GM12878 (cell line): ENCODE measurements around the gene APLP1. TPM values are rescaled to one million over a fixed set of nuclear protein-coding genes. Genes with fewer than 3 reads are reported as not detected.

Source experiments
- BCL11A ChIP-seq: IDR thresholded peaks from 2 replicates; pipeline ENCODE4 v1.6.1; 2011; ENCODE audit warnings: low read depth, low read length
- CHD4 ChIP-seq: fragments of 200-600 bp; sonication (generic); IDR thresholded peaks from 2 replicates; pipeline ENCODE4 v1.6.1; 2016; ENCODE audit warnings: mild to moderate bottlenecking
- E2F8 ChIP-seq: fragments of 450-650 bp; IDR thresholded peaks from 2 replicates; pipeline ENCODE4 v1.6.1; 2018; ENCODE audit warnings: mild to moderate bottlenecking, low read depth, moderate library complexity; ENCODE audit not compliant: partially characterized antibody
- EGR1 ChIP-seq, 2 experiments: IDR thresholded peaks; 1 replicate in 1 of 2; 2 replicates in 1 of 2; pipeline ENCODE4 v1.6.1; 2011 to 2012; ENCODE audit warnings: low read depth in 2 of 2, low read length in 2 of 2, borderline replicate concordance in 1 of 2, mild to moderate bottlenecking in 1 of 2, moderate library complexity in 1 of 2
- EP300 ChIP-seq, 2 experiments: fragments of 150-350 bp in 1 of 2; IDR thresholded peaks; 2 replicates each; pipeline ENCODE4 v1.6.1; 2011 to 2012; ENCODE audit warnings: low read depth in 2 of 2, low read length in 2 of 2, borderline replicate concordance in 1 of 2, improper control_type of control experiment in 1 of 2, inconsistent platforms in 1 of 2; ENCODE audit not compliant: control insufficient read depth in 1 of 2
- KDM1A ChIP-seq: fragments of 200-600 bp; sonication (generic); IDR thresholded peaks from 2 replicates; pipeline ENCODE4 v1.6.1; 2016; ENCODE audit warnings: borderline replicate concordance
- NBN ChIP-seq: fragments of 450-650 bp; IDR thresholded peaks from 2 replicates; pipeline ENCODE4 v1.6.1; 2016
- PAX5 ChIP-seq: IDR thresholded peaks from 2 replicates; pipeline ENCODE4 v1.6.1; 2011; ENCODE audit warnings: low read depth, low read length, borderline replicate concordance
- PML ChIP-seq: IDR thresholded peaks from 2 replicates; pipeline ENCODE4 v1.6.1; 2012; ENCODE audit warnings: low read length, inconsistent platforms
- POLR2A ChIP-seq: IDR thresholded peaks from 2 replicates; pipeline ENCODE4 v1.6.1; 2011; ENCODE audit warnings: low read depth, mild to moderate bottlenecking, low read length
- RBBP5 ChIP-seq: fragments of 200-600 bp; sonication (generic); conservative IDR thresholded peaks from 2 replicates; pipeline ENCODE4 v1.6.1; 2016
- RCOR1 ChIP-seq: conservative IDR thresholded peaks from 2 replicates; pipeline ENCODE4 v1.6.1; 2012; ENCODE audit warnings: low read depth, low read length, improper control_type of control experiment
- RFX5 ChIP-seq: IDR thresholded peaks from 2 replicates; pipeline ENCODE4 v1.6.1; 2011; ENCODE audit warnings: low read depth, low read length, improper control_type of control experiment
- SMAD1 ChIP-seq: fragments of 450-650 bp; IDR thresholded peaks from 2 replicates; pipeline ENCODE4 v1.6.1; 2018; ENCODE audit warnings: mild to moderate bottlenecking, low read depth; ENCODE audit not compliant: partially characterized antibody
- STAT1 ChIP-seq: fragments of 450-650 bp; conservative IDR thresholded peaks from 2 replicates; pipeline ENCODE4 v1.6.1; 2014; ENCODE audit warnings: antibody characterized with exemption, mild to moderate bottlenecking
- TCF3 ChIP-seq: IDR thresholded peaks from 2 replicates; pipeline ENCODE4 v1.6.1; 2012; ENCODE audit warnings: low read depth, mild to moderate bottlenecking, low read length, borderline replicate concordance; ENCODE audit not compliant: insufficient read depth
- ZBED1 ChIP-seq: IDR thresholded peaks from 2 replicates; pipeline ENCODE4 v1.6.1; 2016; ENCODE audit warnings: borderline replicate concordance
- ZBTB11 ChIP-seq: fragments of 450-650 bp; formaldehyde crosslinking; IDR thresholded peaks from 2 replicates; pipeline ENCODE4 v1.5.0; 2022; ENCODE audit warnings: mild to moderate bottlenecking, missing genetic modification characterization
- ZZZ3 ChIP-seq: IDR thresholded peaks from 2 replicates; pipeline ENCODE4 v1.6.1; 2011; ENCODE audit warnings: low read depth; ENCODE audit not compliant: control insufficient read depth, insufficient read length
- polyA plus RNA-seq, 11 experiments: library from polyadenylated mRNA; depleted of rRNA in 4 of 11; unstranded in 6 of 11; stranded (reverse) in 5 of 11; fragments of >200 nt; fragmentation: Nextera tagmentation in 4 of 11; fragmentation: Illumina TruSeq in 1 of 11; extraction: Ambion mirVana in 4 of 11; extraction: Trizol in 1 of 11; gene quantifications; 1 replicate in 1 of 11; 2 replicates in 10 of 11; pipeline versions ENCODE4 v1.2.1 to v1.2.3, GENCODE V29; 2011 to 2016; ENCODE audit warnings: inconsistent platforms in 2 of 11, missing spikeins in 2 of 11, low read depth in 1 of 11
- total RNA-seq, 4 experiments: library from RNA; depleted of rRNA in 3 of 4; stranded (reverse); fragments of >200 nt in 3 of 4; fragmentation: Illumina TruSeq in 1 of 4; extraction: Trizol in 1 of 4; gene quantifications; 2 replicates each; pipeline versions ENCODE4 v1.2.1 to v1.2.3, GENCODE V29; 2013 to 2021
- TF ChIP-seq, protein P1 (sequence below), 3 experiments: IDR thresholded peaks in 2 of 3; conservative IDR thresholded peaks in 1 of 3; 2 replicates each; pipeline ENCODE4 v1.5.1; 2011; ENCODE audit warnings: low read depth in 3 of 3, low read length in 3 of 3, mild to moderate bottlenecking in 3 of 3, control low read depth in 2 of 3, moderate library complexity in 2 of 3, inconsistent platforms in 1 of 3, mixed read lengths in 1 of 3; ENCODE audit not compliant: control insufficient read depth in 2 of 3, insufficient read depth in 1 of 3; ENCODE audit errors: extremely low read depth in 1 of 3
- TF ChIP-seq, protein P2 (sequence below): fragments of 150-350 bp; IDR thresholded peaks from 2 replicates; pipeline ENCODE4 v1.6.1; 2014; ENCODE audit warnings: mild to moderate bottlenecking, low read depth, low read length

The APLP1 gene
- total and polyA plus RNA-seq, 10 of the 15 experiments (the other 5 are each of a cell fraction or from before 2014, with no cell fraction given), result 0.07 to 2.2 (median 0.91) TPM; not detected in 1

GRCh38 chr19:35899547-35900214 is 31.3 kb downstream of the APLP1 start (continued):
- no peak for TF ChIP-seq ZBTB11
- no peak for TF ChIP-seq KDM1A
- peak; percentile 43; the same call in 1 of the 2 replicates for TF ChIP-seq BCL11A
- no peak for TF ChIP-seq RBBP5
- no peak for TF ChIP-seq STAT1
- peak; percentile 99 for TF ChIP-seq TCF3
- TF ChIP-seq, protein P1, sequence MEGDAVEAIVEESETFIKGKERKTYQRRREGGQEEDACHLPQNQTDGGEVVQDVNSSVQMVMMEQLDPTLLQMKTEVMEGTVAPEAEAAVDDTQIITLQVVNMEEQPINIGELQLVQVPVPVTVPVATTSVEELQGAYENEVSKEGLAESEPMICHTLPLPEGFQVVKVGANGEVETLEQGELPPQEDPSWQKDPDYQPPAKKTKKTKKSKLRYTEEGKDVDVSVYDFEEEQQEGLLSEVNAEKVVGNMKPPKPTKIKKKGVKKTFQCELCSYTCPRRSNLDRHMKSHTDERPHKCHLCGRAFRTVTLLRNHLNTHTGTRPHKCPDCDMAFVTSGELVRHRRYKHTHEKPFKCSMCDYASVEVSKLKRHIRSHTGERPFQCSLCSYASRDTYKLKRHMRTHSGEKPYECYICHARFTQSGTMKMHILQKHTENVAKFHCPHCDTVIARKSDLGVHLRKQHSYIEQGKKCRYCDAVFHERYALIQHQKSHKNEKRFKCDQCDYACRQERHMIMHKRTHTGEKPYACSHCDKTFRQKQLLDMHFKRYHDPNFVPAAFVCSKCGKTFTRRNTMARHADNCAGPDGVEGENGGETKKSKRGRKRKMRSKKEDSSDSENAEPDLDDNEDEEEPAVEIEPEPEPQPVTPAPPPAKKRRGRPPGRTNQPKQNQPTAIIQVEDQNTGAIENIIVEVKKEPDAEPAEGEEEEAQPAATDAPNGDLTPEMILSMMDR (IDR thresholded peaks at IDR 0.05 in 2 of 3, conservative IDR thresholded peaks at IDR 0.05 in 1 of 3; ENCODE audit: control insufficient read depth in 2 of 3, extremely low read depth in 1 of 3, insufficient read depth in 1 of 3, low read depth in 3 of 3, low read length in 3 of 3), result no peak
- no peak for TF ChIP-seq SMAD1
- TF ChIP-seq EGR1 (IDR thresholded peaks at IDR 0.05; ENCODE audit: borderline replicate concordance in 1 of 2, low read depth in 2 of 2, low read length in 2 of 2), result peak; percentile 84 to 98
- TF ChIP-seq PAX5, result peak; percentile 99
- peak; percentile 38; the same call in 1 of the 2 replicates for TF ChIP-seq POLR2A
- no peak for TF ChIP-seq ZZZ3
- no peak for TF ChIP-seq E2F8
- peak; percentile 54 to 58; a peak in 2 of 4 replicates for TF ChIP-seq EP300 (IDR thresholded peaks at IDR 0.05; ENCODE audit: borderline replicate concordance in 1 of 2, control insufficient read depth in 1 of 2, low read depth in 2 of 2, low read length in 2 of 2)
- TF ChIP-seq RCOR1, result no peak
- no peak for TF ChIP-seq CHD4
- no peak for TF ChIP-seq RFX5
- TF ChIP-seq ZBED1, result peak; percentile 56; the same call in 1 of the 2 replicates
- TF ChIP-seq, protein P2, sequence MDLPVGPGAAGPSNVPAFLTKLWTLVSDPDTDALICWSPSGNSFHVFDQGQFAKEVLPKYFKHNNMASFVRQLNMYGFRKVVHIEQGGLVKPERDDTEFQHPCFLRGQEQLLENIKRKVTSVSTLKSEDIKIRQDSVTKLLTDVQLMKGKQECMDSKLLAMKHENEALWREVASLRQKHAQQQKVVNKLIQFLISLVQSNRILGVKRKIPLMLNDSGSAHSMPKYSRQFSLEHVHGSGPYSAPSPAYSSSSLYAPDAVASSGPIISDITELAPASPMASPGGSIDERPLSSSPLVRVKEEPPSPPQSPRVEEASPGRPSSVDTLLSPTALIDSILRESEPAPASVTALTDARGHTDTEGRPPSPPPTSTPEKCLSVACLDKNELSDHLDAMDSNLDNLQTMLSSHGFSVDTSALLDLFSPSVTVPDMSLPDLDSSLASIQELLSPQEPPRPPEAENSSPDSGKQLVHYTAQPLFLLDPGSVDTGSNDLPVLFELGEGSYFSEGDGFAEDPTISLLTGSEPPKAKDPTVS, result no peak
- peak; percentile 71 for TF ChIP-seq PML
- TF ChIP-seq NBN, result peak; percentile 69
